Mucosa of rectum (tissue), 2 donors: Measurements from ENCODE around the gene TBCD.

ENCODE experiments used
- H3K27ac ChIP-seq, 2 donors: one replicate each; pipeline ENCODE4 v1.7.0; 2013; ENCODE audit warnings: inconsistent platforms in 2 of 2, low read depth in 2 of 2, low read length in 2 of 2
- H3K27me3 ChIP-seq, 2 donors: one replicate each; pipeline ENCODE4 v1.7.0; 2013; ENCODE audit warnings: low read length in 2 of 2; ENCODE audit not compliant: control insufficient read depth in 2 of 2, insufficient read depth in 2 of 2
- H3K36me3 ChIP-seq, 2 donors: one replicate each; pipeline ENCODE4 v1.7.0; 2013; ENCODE audit warnings: low read length in 2 of 2; ENCODE audit not compliant: control insufficient read depth in 2 of 2, insufficient read depth in 2 of 2
- H3K4me1 ChIP-seq, 2 donors: one replicate each; pipeline ENCODE4 v1.7.0; 2013; ENCODE audit warnings: low read length in 2 of 2, mild to moderate bottlenecking in 1 of 2; ENCODE audit not compliant: control insufficient read depth in 2 of 2, insufficient read depth in 2 of 2
- H3K4me3 ChIP-seq, 2 donors: one replicate each; pipeline ENCODE4 v1.7.0; 2013; ENCODE audit warnings: low read length in 2 of 2
- H3K9ac ChIP-seq, 2 donors: one replicate each; pipeline ENCODE4 v1.7.0; 2013; ENCODE audit warnings: low read length in 2 of 2, low read depth in 1 of 2, mild to moderate bottlenecking in 1 of 2
- H3K9me3 ChIP-seq, 2 donors: one replicate each; pipeline ENCODE4 v1.7.0; 2013; ENCODE audit warnings: low read length in 2 of 2; ENCODE audit not compliant: control insufficient read depth in 2 of 2
- donor health status: healthy.
- donor health status: Normal muscosa, but diverticular disease.

TBCD gene

GRCh38 chr17:82849076-82849945, 97.4 kb downstream of the TBCD start:
- Histone ChIP-seq H3K36me3 (peaks cover 0 to 4% of the 10 kb centered on the region in 2 donors), H3K4me3 (no peak overlapping the region), H3K27ac (no peak overlapping the region), H3K9me3 (no peaks in the 10 kb centered on the region), H3K9ac (no peak overlapping the region), H3K27me3 (no peaks in the 10 kb centered on the region), H3K4me1 (peaks cover 0 to 2% of the 10 kb centered on the region in 2 donors)

DNA sequence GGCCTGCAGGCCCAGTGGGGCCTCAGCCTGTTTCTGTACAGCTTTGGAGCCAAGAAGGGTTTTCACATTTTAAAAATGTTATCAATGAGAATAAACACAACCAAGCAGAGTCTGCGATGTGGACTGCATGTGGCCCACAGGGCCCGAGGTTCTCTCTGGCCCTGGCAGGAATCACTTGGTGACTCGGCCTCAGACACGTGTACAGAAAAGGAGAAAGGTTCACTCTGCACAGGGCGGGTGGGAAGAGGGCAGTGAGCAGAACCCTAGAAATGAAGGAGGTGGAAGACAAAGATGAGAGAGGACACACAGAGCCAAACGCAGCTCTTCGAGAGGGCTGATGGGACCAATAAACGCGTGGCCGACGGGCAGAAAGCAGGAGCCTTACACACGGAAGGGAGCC, 99.5 kb downstream of the TBCD start:
- Histone ChIP-seq H3K27me3 (no peaks in the 10 kb centered on the region), H3K9ac (no peak overlapping the region), H3K4me3 (no peak overlapping the region), H3K27ac (no peak overlapping the region), H3K9me3 (no peaks in the 10 kb centered on the region), H3K36me3 (peaks cover 0 to 4% of the 10 kb centered on the region in 2 donors), H3K4me1 (peaks cover 0 to 1% of the 10 kb centered on the region in 2 donors)

GRCh38 chr17:82854226-82854625, 102.4 kb downstream of the TBCD start:
- no peak overlapping the region for H3K27ac ChIP-seq
- no peak overlapping the region for H3K4me3 ChIP-seq
- H3K9me3 ChIP-seq, result no peaks in the 10 kb centered on the region
- H3K9ac ChIP-seq, result no peak overlapping the region
- H3K27me3 ChIP-seq, result no peaks in the 10 kb centered on the region
- H3K4me1 ChIP-seq, result no peaks in the 10 kb centered on the region
- H3K36me3 ChIP-seq, result peaks cover 0 to 4% of the 10 kb centered on the region in 2 donors

DNA sequence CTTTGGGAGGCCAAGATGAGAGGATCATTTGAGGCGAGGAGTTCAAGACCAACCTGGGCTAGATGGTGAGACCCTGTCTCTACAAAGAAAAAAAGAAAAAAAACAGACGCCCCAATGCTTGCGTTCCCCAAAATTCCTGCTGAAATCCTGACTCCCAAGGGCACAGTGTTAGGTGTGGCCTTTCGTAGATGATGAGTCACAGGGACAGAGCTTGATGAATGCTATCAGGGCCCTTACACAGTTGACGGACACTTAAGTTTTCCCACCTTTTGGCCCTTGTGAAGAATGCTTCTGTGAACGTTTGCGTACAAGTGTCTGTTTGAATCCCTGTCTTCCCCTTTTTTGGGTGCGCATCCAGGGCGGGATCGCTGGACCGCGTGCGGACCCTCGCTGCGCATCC, 104.5 kb downstream of the TBCD start:
- Histone ChIP-seq H3K36me3 (peaks cover 0 to 4% of the 10 kb centered on the region in 2 donors), H3K27ac (no peak overlapping the region), H3K9ac (no peak overlapping the region), H3K27me3 (no peaks in the 10 kb centered on the region), H3K4me1 (peaks cover 0 to 2% of the 10 kb centered on the region in 2 donors), H3K4me3 (no peak overlapping the region), H3K9me3 (no peaks in the 10 kb centered on the region)

DNA sequence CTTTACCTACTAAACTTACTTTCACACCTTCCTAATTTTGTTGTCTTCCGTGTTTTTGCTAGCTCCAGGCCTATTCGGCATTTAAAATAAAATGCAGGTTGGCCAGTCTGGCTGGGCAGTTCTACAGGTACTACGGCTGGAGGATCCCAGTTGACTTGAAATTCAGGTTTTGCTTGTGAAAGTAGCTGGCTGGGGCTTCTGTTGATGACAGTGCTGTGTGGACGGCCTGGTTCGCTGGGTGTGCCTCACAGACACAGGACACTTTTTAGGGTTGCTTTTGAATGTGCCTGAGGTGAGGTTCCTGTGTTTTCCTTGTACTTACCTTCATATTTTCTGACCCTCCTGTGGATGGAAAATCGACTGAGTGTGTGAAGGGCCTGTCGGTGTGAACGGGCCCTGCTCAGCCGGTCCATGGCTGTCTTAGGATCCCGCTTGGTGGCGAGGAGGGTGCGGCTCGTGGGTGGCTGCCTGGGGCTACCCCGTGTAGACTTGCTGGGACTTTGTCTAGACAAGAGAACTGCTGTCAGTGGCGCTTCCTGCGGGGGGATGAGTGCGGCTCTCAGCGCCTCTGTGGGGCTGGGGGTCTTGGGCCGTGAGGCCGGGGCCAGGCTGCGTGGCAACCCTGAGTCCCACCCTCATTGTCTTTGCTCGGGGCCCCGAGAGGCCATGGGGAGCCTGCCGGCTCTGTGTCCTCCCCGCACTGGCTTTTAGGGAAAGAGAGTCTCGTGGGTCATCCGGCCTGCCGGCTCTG, 106.7 kb downstream of the TBCD start:
- Histone ChIP-seq H3K4me1 (peaks cover under 1 to 9% of the 10 kb centered on the region in 2 donors), H3K9ac (no peak overlapping the region), H3K36me3 (peaks cover 0 to 4% of the 10 kb centered on the region in 2 donors), H3K27me3 (no peaks in the 10 kb centered on the region), H3K27ac (peak overlapping the region in 1 of 2 donors; percentile 65), H3K9me3 (no peaks in the 10 kb centered on the region), H3K4me3 (no peak overlapping the region)

DNA sequence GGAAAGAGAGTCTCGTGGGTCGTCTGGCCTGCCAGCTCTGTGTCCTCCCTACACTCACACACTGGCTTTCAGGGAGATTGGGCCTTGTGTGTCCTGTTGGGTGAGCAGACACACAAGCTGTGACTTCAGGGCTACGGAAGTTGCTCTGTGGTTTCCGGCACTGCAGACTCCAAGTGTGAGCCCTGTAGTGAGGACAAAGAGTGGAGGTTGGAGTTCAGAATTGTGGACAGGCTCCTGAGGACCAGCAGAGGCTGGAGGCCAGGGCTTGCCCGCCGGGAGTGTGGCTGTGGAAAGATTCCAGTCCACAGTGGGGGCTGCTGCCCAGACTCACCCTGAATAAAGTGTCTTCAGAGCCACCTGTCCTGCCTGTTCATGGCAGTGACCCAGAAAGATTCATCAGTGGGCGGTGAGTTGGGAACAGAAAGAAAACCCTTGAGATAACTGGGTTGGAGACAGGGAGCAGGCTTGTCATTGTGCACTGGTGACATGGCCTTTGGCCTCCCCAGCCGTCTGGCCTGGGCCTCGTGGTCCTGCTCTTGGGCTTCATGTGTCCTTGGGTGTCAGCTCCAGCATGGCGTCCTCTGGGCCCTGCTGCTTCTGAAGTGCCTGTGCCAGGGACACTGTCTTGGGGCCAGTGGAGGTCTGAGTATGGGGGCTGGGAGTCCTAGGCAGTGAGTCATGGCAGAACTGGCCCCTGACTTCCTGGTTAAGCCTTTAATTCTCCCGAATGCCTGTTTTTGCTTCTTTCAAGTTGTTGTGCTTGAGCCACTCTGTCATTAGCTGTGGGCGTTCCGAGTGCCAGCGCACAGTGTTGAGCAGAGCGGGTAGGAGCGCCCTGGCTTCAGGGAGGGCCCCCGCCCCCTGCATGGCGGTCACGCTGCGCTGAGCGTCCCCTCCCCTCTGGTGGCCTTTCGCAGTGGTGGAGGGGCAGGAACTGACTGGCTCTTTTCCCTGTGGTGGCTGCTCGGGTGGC, 107.9 kb downstream of the TBCD start:
- H3K27ac ChIP-seq, result peak overlapping the region; percentile 39 to 65
- H3K4me3 ChIP-seq, result no peak overlapping the region
- H3K27me3 ChIP-seq, result no peaks in the 10 kb centered on the region
- H3K9me3 ChIP-seq, result no peaks in the 10 kb centered on the region
- peaks cover 5 to 11% of the 10 kb centered on the region in 2 donors for H3K4me1 ChIP-seq
- no peaks in the 10 kb centered on the region for H3K36me3 ChIP-seq
- peak overlapping the region in 1 of 2 donors; percentile 6 for H3K9ac ChIP-seq

DNA sequence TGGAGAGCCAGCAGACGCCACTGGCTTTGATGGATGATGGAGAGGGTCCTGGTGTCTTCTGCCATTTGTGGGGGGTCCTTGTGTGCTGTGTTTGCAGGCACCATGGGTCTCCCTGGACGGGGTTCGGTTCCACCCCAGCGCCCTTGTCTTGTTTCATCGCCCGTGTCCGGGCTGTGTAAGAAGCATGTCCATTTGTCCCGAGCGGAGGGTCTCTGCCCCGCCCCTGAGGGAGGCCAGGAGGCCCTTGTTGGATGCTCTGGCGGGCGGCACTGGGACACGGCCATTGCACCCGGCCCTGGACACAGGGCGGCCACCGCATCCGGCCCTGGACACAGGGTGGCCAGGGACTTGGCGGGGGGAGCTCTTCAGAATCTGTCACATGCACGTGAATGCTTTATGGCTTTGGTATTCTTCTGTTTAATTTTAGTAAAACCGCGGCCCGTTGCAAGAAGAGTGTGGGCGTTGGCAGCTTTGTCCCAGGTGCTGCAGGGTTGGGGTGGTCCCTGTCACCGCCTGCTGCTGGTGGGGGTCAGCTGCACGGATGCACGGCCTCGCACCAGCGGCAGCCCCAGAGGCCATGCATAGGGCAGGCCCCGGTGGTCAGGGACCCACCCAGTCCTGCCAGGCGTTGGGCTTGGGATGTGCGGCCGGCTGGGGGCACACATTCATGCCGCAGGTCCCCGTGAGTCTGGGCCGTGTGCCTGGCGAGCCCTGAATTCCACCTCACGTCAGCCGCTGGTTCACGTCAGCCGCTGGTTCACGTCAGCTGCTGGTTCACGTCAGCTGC, 108.9 kb downstream of the TBCD start:
- Histone ChIP-seq H3K27ac (peak overlapping the region in 1 of 2 donors; percentile 39), H3K9ac (no peak overlapping the region), H3K4me1 (peaks cover 12 to 22% of the 10 kb centered on the region in 2 donors), H3K9me3 (no peaks in the 10 kb centered on the region), H3K36me3 (no peaks in the 10 kb centered on the region), H3K27me3 (no peaks in the 10 kb centered on the region), H3K4me3 (no peak overlapping the region)

- Histone ChIP-seq H3K36me3 (no peaks in the 10 kb centered on the region), H3K9me3 (no peaks in the 10 kb centered on the region), H3K4me1 (peaks cover 12 to 22% of the 10 kb centered on the region in 2 donors), H3K9ac (no peak overlapping the region), H3K4me3 (no peak overlapping the region), H3K27ac (no peak overlapping the region), H3K27me3 (no peaks in the 10 kb centered on the region)
These were observed 109.5 kb downstream of the TBCD start for GRCh38 chr17:82861393-82861775.

DNA sequence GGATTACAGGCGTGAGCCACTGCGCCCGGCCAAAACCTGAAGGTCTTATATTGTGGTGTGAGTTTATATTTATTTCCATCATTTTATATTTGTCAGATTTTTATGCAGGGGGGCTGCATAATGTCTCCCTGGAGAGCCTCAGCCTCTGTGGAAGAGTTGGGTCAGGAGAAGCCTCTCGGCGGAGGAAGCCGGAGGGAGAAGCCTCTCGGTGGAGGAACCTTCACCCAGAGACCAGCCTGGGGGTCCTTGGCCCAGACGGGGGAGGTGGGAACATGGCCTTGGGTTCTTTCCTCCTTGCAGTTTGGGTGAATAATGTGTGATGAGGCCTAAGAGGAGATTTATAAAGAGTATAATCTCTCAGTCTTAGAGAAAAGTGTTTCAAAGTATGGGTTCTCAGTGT, 110.3 kb downstream of the TBCD start:
- no peak overlapping the region for H3K4me3 ChIP-seq
- no peak overlapping the region for H3K27ac ChIP-seq
- H3K4me1 ChIP-seq, result peaks cover 12 to 22% of the 10 kb centered on the region in 2 donors
- no peaks in the 10 kb centered on the region for H3K9me3 ChIP-seq
- H3K36me3 ChIP-seq, result no peaks in the 10 kb centered on the region
- no peaks in the 10 kb centered on the region for H3K27me3 ChIP-seq
- no peak overlapping the region for H3K9ac ChIP-seq
